CD14-positive monocyte (primary cell): ENCODE results near the gene S100A13. TPM values are rescaled to one million over a fixed set of nuclear protein-coding genes. Genes with fewer than 3 reads are reported as not detected.

Experiments used
- DNase-seq, 3 donors: peaks; one replicate each; pipeline ENCODE4 v3.0.0-alpha.2; 2011 to 2022
- H2AFZ ChIP-seq: 2 replicates; pipeline ENCODE4 v1.6.0; 2012; ENCODE audit warnings: mild to moderate bottlenecking, low read depth, low read length, inconsistent platforms; ENCODE audit not compliant: insufficient read depth, poor library complexity, severe bottlenecking
- H3K27ac ChIP-seq, 2 donors: 1 replicate in 1 of 2; 2 replicates in 1 of 2; pipeline ENCODE4 v1.5.1; 2012 to 2013; ENCODE audit warnings: low read length in 2 of 2, control low read depth in 1 of 2, inconsistent platforms in 1 of 2, low read depth in 1 of 2, mild to moderate bottlenecking in 1 of 2
- H3K27me3 ChIP-seq, 2 donors: one replicate each; pipeline versions ENCODE4 v1.6.0 to v1.6.1; 2011 to 2013; ENCODE audit warnings: low read length in 2 of 2; ENCODE audit not compliant: control insufficient read depth in 2 of 2, insufficient read depth in 2 of 2
- H3K36me3 ChIP-seq, 2 donors: replicated peaks in 1 of 2; 1 replicate in 1 of 2; 2 replicates in 1 of 2; pipeline versions ENCODE4 v1.5.1 to v1.6.1; 2012 to 2013; ENCODE audit warnings: low read length in 2 of 2, control low read depth in 1 of 2, inconsistent platforms in 1 of 2, mild to moderate bottlenecking in 1 of 2; ENCODE audit not compliant: insufficient read depth in 2 of 2, control insufficient read depth in 1 of 2
- H3K4me1 ChIP-seq, 2 donors: 1 replicate in 1 of 2; 2 replicates in 1 of 2; pipeline versions ENCODE4 v1.5.1 to v1.6.1; 2012 to 2013; ENCODE audit warnings: low read length in 2 of 2, control low read depth in 1 of 2, inconsistent platforms in 1 of 2, mild to moderate bottlenecking in 1 of 2, moderate library complexity in 1 of 2; ENCODE audit not compliant: insufficient read depth in 2 of 2, control insufficient read depth in 1 of 2
- H3K4me2 ChIP-seq: replicated peaks from 2 replicates; pipeline ENCODE3; 2012; ENCODE audit warnings: low read length, moderate library complexity, mild to moderate bottlenecking; ENCODE audit not compliant: poor library complexity, severe bottlenecking; ENCODE audit errors: extremely low read depth
- H3K4me3 ChIP-seq, 3 experiments: fragments of 200-600 bp in 1 of 3; sonication (generic) in 1 of 3; replicated peaks in 1 of 3; 1 replicate in 2 of 3; 2 replicates in 1 of 3; pipeline ENCODE4 v1.5.1; 2011 to 2013; ENCODE audit warnings: low read length in 3 of 3, mild to moderate bottlenecking in 3 of 3, control low read depth in 2 of 3, low read depth in 2 of 3, inconsistent platforms in 1 of 3, moderate library complexity in 1 of 3
- H3K79me2 ChIP-seq: 2 replicates; pipeline ENCODE4 v1.6.0; 2012; ENCODE audit warnings: mild to moderate bottlenecking, control low read depth, inconsistent platforms, low read length, moderate library complexity; ENCODE audit not compliant: insufficient read depth
- H3K9ac ChIP-seq: 2 replicates; pipeline ENCODE4 v1.6.0; 2017; ENCODE audit warnings: low read length, mild to moderate bottlenecking; ENCODE audit not compliant: insufficient read depth, poor library complexity, severe bottlenecking
- H3K9me3 ChIP-seq, 2 donors: replicated peaks in 1 of 2; 1 replicate in 1 of 2; 2 replicates in 1 of 2; pipeline versions ENCODE4 v1.5.1 to v1.6.1; 2012 to 2013; ENCODE audit warnings: low read length in 2 of 2, control low read depth in 1 of 2; ENCODE audit not compliant: control insufficient read depth in 1 of 2, insufficient read depth in 1 of 2
- H4K20me1 ChIP-seq: 2 replicates; pipeline ENCODE4 v1.6.0; 2012; ENCODE audit warnings: mild to moderate bottlenecking, low read length, control low read depth, moderate library complexity; ENCODE audit not compliant: insufficient read depth
- H3K27ac Mint-ChIP-seq, 7 donors: one replicate each; pipeline ENCODE4 v1.8.0; 2020; ENCODE audit warnings: mild to moderate bottlenecking in 7 of 7, mixed read lengths in 7 of 7, moderate library complexity in 6 of 7, inconsistent platforms in 2 of 7
- H3K27me3 Mint-ChIP-seq, 3 donors: one replicate each; pipeline ENCODE4 v1.8.0; 2021 to 2022; ENCODE audit warnings: low read depth in 3 of 3, mild to moderate bottlenecking in 3 of 3, mixed read lengths in 3 of 3, moderate library complexity in 3 of 3, inconsistent platforms in 1 of 3
- H3K36me3 Mint-ChIP-seq, 2 donors: one replicate each; pipeline ENCODE4 v1.8.0; 2020; ENCODE audit warnings: mixed read lengths in 2 of 2, inconsistent platforms in 1 of 2, mild to moderate bottlenecking in 1 of 2
- H3K4me1 Mint-ChIP-seq: one replicate; pipeline ENCODE4 v1.8.0; 2020; ENCODE audit warnings: mild to moderate bottlenecking, mixed read lengths
- H3K4me3 Mint-ChIP-seq, 2 donors: one replicate each; pipeline ENCODE4 v1.8.0; 2020; ENCODE audit warnings: mild to moderate bottlenecking in 2 of 2, mixed read lengths in 2 of 2, moderate library complexity in 1 of 2
- H3K9me3 Mint-ChIP-seq, 7 donors: one replicate each; pipeline ENCODE4 v1.8.0; 2020 to 2022; ENCODE audit warnings: mixed read lengths in 7 of 7, mild to moderate bottlenecking in 6 of 7, moderate library complexity in 6 of 7, inconsistent platforms in 2 of 7
- CTCF ChIP-seq: fragments of 200-600 bp; IDR thresholded peaks from one replicate; pipeline ENCODE4 v1.8.0; 2022; ENCODE audit warnings: antibody characterized with exemption, mild to moderate bottlenecking
- WGBS: methylation state at CpG from one replicate; pipeline ENCODE4 v1.1.5; 2013; ENCODE audit warnings: missing lambda C conversion rate; ENCODE audit not compliant: insufficient coverage; 5-methylcytosine and 5-hydroxymethylcytosine counted together
- intact Hi-C, 2 donors: fragments of 100-400 bp; cut with micrococcal nuclease; formaldehyde crosslinking; loops; one replicate each; pipeline versions ENCODE4 v1.15.0 to v1.15.1; 2023
- polyA plus RNA-seq, 3 donors: library from polyadenylated mRNA; depleted of rRNA in 1 of 3; unstranded in 2 of 3; stranded (reverse) in 1 of 3; fragments of 300-500 nt in 2 of 3; fragments of >200 nt in 1 of 3; fragmentation: Illumina TruSeq in 2 of 3; gene quantifications; 1 replicate in 2 of 3; 2 replicates in 1 of 3; pipeline ENCODE4 v1.2.3, GENCODE V29; 2012 to 2021

Gene S100A13
- polyA plus RNA-seq, 3 donors = 2.5 to 13.9 (median 2.6) TPM

GRCh38 chr1:153652805-153653500, 25.6 kb upstream of the S100A13 start:
- TF ChIP-seq CTCF = no peak
- Histone ChIP-seq H4K20me1 (no peaks in the 10 kb centered on the region), H3K9ac (no peak overlapping the region), H3K4me2 (peak overlapping the region; percentile 47), H3K79me2 (no peaks in the 10 kb centered on the region), H3K4me3 (peak overlapping the region in 1 of 3 experiments; percentile 34), H3K36me3 (no peaks in the 10 kb centered on the region), H3K9me3 (no peaks in the 10 kb centered on the region), H3K4me1 (peaks cover 14 to 17% of the 10 kb centered on the region in 2 donors), H3K27ac (peak overlapping the region; percentile 41 to 66), H3K27me3 (no peaks in the 10 kb centered on the region), H2AFZ (peak overlapping the region; percentile 78)
- Mint-ChIP-seq H3K27ac (peak overlapping the region; percentile 24 to 85 (median 82)), H3K4me3 (peak overlapping the region in 1 of 2 donors; percentile 59), H3K9me3 (no peaks in the 10 kb centered on the region), H3K27me3 (peaks cover 0 to 2% (median 2%) of the 10 kb centered on the region in 3 donors), H3K4me1 (peaks cover 17% of the 10 kb centered on the region), H3K36me3 (peaks cover 0 to 1% of the 10 kb centered on the region in 2 donors)
- peak in 2 of 3 donors; percentile 60 to 63 for DNase-seq
- intact Hi-C loops = no loop called here
- WGBS = 0% methylated on average over 2 of the region's 3 CpGs

GRCh38 chr1:153651771-153652170, 24.5 kb upstream of the S100A13 start:
- 83% methylated on average over 1 of the region's 1 CpG for WGBS
- Histone ChIP-seq H3K9ac (no peak overlapping the region), H2AFZ (no peak overlapping the region), H3K79me2 (no peaks in the 10 kb centered on the region), H3K4me1 (peaks cover 25 to 26% of the 10 kb centered on the region in 2 donors), H3K36me3 (no peaks in the 10 kb centered on the region), H3K4me2 (no peak overlapping the region), H3K27me3 (no peaks in the 10 kb centered on the region), H3K4me3 (no peak overlapping the region), H3K27ac (no peak overlapping the region), H3K9me3 (no peaks in the 10 kb centered on the region), H4K20me1 (no peaks in the 10 kb centered on the region)
- Mint-ChIP-seq H3K4me1 (peaks cover 27% of the 10 kb centered on the region), H3K4me3 (no peak overlapping the region), H3K27ac (no peak overlapping the region), H3K36me3 (peaks cover 0 to 6% of the 10 kb centered on the region in 2 donors), H3K27me3 (peaks cover 0 to 2% (median 2%) of the 10 kb centered on the region in 3 donors), H3K9me3 (peaks cover 0 to 2% (median 0%) of the 10 kb centered on the region in 7 donors)
- intact Hi-C loops = no loop called here
- no peak for TF ChIP-seq CTCF
- no peak for DNase-seq
